Suprapubic skin (tissue), 4 donors: ENCODE data around the gene SORCS2. TPM values are rescaled to one million over a fixed set of nuclear protein-coding genes. Genes with fewer than 3 reads are reported as not detected.

Experiments used
- DNase-seq, 2 donors: peaks; one replicate each; pipeline ENCODE4 v3.0.0-alpha.2; 2019; ENCODE audit warnings: low spot score in 2 of 2
- H3K27ac ChIP-seq: fragments of 200-600 bp; sonication (generic); one replicate; pipeline ENCODE4 v1.5.1; 2019
- H3K27me3 ChIP-seq: fragments of 200-600 bp; sonication (generic); one replicate; pipeline ENCODE4 v1.5.1; 2019
- H3K36me3 ChIP-seq: fragments of 200-600 bp; sonication (generic); one replicate; pipeline ENCODE4 v1.5.1; 2019
- H3K4me1 ChIP-seq: fragments of 200-600 bp; sonication (generic); one replicate; pipeline ENCODE4 v1.5.1; 2019
- H3K4me3 ChIP-seq: fragments of 200-600 bp; sonication (generic); one replicate; pipeline ENCODE4 v1.5.1; 2019; ENCODE audit warnings: mild to moderate bottlenecking
- H3K9me3 ChIP-seq: fragments of 200-600 bp; sonication (generic); one replicate; pipeline ENCODE4 v1.5.1; 2019
- CTCF ChIP-seq, 2 donors: fragments of 200-600 bp in 1 of 2; fragments of 450-650 bp in 1 of 2; sonication (generic) in 1 of 2; IDR thresholded peaks; one replicate each; pipeline ENCODE4 v1.5.1; 2016 to 2019; ENCODE audit warnings: antibody characterized with exemption in 2 of 2, mild to moderate bottlenecking in 1 of 2, moderate library complexity in 1 of 2
- EP300 ChIP-seq: sonication (generic); formaldehyde crosslinking; IDR thresholded peaks from one replicate; pipeline ENCODE4 v1.6.1; 2017; ENCODE audit warnings: antibody characterized with exemption
- POLR2A ChIP-seq, 2 donors: fragments of 450-650 bp; IDR thresholded peaks; one replicate each; pipeline ENCODE4 v1.6.1; 2017; ENCODE audit warnings: antibody characterized with exemption in 2 of 2, mild to moderate bottlenecking in 2 of 2, moderate library complexity in 2 of 2
- POLR2AphosphoS5 ChIP-seq, 3 donors: sonication (generic); formaldehyde crosslinking; IDR thresholded peaks; one replicate each; pipeline ENCODE4 v1.6.1; 2017; ENCODE audit warnings: antibody characterized with exemption in 3 of 3
- WGBS: methylation state at CpG from one replicate; pipeline ENCODE4 v1.1.5; 2018; 5-methylcytosine and 5-hydroxymethylcytosine counted together
- total RNA-seq, 4 donors: library from RNA; depleted of rRNA; stranded (reverse); fragments of >200 nt; gene quantifications; one replicate each; pipeline ENCODE4 v1.1.0, GENCODE V29; 2016

Gene SORCS2
- total RNA-seq, 4 donors from 2014 or later = 0.94 to 4.6 (median 1.3) TPM

- Histone ChIP-seq H3K9me3 (no peaks in the 10 kb centered on the region), H3K4me1 (peaks cover 28% of the 10 kb centered on the region), H3K4me3 (no peak overlapping the region), H3K36me3 (no peaks in the 10 kb centered on the region), H3K27me3 (peaks cover 20% of the 10 kb centered on the region), H3K27ac (no peak overlapping the region)
- 39% methylated on average over 10 of the region's 12 CpGs for WGBS
- TF ChIP-seq EP300 (no peak), POLR2A (IDR thresholded peaks at IDR 0.05) (no peak), CTCF (IDR thresholded peaks at IDR 0.05) (no peak), POLR2AphosphoS5 (IDR thresholded peaks at IDR 0.05) (no peak)
- DNase-seq = peak in 1 of 2 donors; percentile 25
Measured at GRCh38 chr4:7634661-7635251, 442.4 kb downstream of the SORCS2 start.

GRCh38 chr4:7635445-7636239, 443.3 kb downstream of the SORCS2 start:
- Histone ChIP-seq H3K9me3 (no peaks in the 10 kb centered on the region), H3K4me1 (peaks cover 22% of the 10 kb centered on the region), H3K4me3 (no peak overlapping the region), H3K27ac (no peak overlapping the region), H3K27me3 (peaks cover 20% of the 10 kb centered on the region), H3K36me3 (no peaks in the 10 kb centered on the region)
- 69% methylated on average over 25 of the region's 25 CpGs for WGBS
- DNase-seq = no peak
- no peak for TF ChIP-seq CTCF (IDR thresholded peaks at IDR 0.05)
- no peak for TF ChIP-seq POLR2A (IDR thresholded peaks at IDR 0.05)
- no peak for TF ChIP-seq POLR2AphosphoS5 (IDR thresholded peaks at IDR 0.05)
- TF ChIP-seq EP300 = no peak

- TF ChIP-seq POLR2A (IDR thresholded peaks at IDR 0.05) = no peak
- TF ChIP-seq CTCF (IDR thresholded peaks at IDR 0.05) = no peak
- no peak for TF ChIP-seq EP300
- no peak for TF ChIP-seq POLR2AphosphoS5 (IDR thresholded peaks at IDR 0.05)
- Histone ChIP-seq H3K27ac (no peak overlapping the region), H3K4me3 (no peak overlapping the region), H3K27me3 (peaks cover 20% of the 10 kb centered on the region), H3K4me1 (peaks cover 18% of the 10 kb centered on the region), H3K36me3 (no peaks in the 10 kb centered on the region), H3K9me3 (no peaks in the 10 kb centered on the region)
- peak in 1 of 2 donors; percentile 35 for DNase-seq
- WGBS = 94% methylated on average over 12 of the region's 12 CpGs
Measured at GRCh38 chr4:7636240-7636508, 443.8 kb downstream of the SORCS2 start.

- WGBS = 95% methylated on average over 13 of the region's 13 CpGs
- no peaks in the 10 kb centered on the region for H3K36me3 ChIP-seq
- TF ChIP-seq POLR2A (IDR thresholded peaks at IDR 0.05) (no peak), EP300 (no peak), CTCF (IDR thresholded peaks at IDR 0.05) (no peak), POLR2AphosphoS5 (IDR thresholded peaks at IDR 0.05) (no peak)
Measured at GRCh38 chr4:7637139-7637538, 444.8 kb downstream of the SORCS2 start.

GRCh38 chr4:7637971-7638370, 445.6 kb downstream of the SORCS2 start:
- H3K27me3 ChIP-seq = peaks cover 12% of the 10 kb centered on the region
- H3K4me3 ChIP-seq = no peak overlapping the region
- H3K4me1 ChIP-seq = peaks cover 9% of the 10 kb centered on the region
- H3K27ac ChIP-seq = no peak overlapping the region
- no peak for TF ChIP-seq EP300
- no peak for TF ChIP-seq POLR2AphosphoS5 (IDR thresholded peaks at IDR 0.05)
- TF ChIP-seq POLR2A (IDR thresholded peaks at IDR 0.05) = no peak
- TF ChIP-seq CTCF (IDR thresholded peaks at IDR 0.05) = no peak
- DNase-seq = peak in 1 of 2 donors; percentile 51
- WGBS = 81% methylated on average over 8 of the region's 11 CpGs
- H3K9me3 ChIP-seq = no peaks in the 10 kb centered on the region
- no peaks in the 10 kb centered on the region for H3K36me3 ChIP-seq

More at GRCh38 chr4:7637139-7637538, 444.8 kb downstream of the SORCS2 start:
- H3K27me3 ChIP-seq = peaks cover 20% of the 10 kb centered on the region
- DNase-seq = peak in 1 of 2 donors; percentile 32
- no peak overlapping the region for H3K4me3 ChIP-seq
- no peaks in the 10 kb centered on the region for H3K9me3 ChIP-seq
- H3K27ac ChIP-seq = no peak overlapping the region
- H3K4me1 ChIP-seq = peaks cover 14% of the 10 kb centered on the region
